ENCODE results near the gene TMEM132C.

DNA sequence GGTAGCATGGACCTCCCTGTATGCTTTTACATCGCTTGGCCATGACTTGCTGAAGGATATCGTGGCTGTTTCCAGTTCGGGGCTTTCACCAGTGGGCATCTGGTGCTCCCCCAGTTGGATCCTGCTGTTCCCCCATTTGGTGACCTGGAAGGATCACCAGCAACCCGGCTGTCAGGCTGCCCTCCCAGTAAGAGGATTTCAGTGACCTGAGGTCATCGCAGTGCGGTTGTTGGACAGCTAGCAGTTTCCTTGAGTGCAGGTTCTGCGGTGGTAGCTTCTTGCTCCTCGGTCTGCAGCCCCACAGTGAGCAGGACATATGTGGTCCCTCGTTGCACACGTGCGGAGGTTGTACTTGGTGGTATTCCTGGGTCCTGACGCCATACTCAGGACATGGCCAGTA is 58.7 kb downstream of the TMEM132C start:
- TF ChIP-seq, protein P1, sequence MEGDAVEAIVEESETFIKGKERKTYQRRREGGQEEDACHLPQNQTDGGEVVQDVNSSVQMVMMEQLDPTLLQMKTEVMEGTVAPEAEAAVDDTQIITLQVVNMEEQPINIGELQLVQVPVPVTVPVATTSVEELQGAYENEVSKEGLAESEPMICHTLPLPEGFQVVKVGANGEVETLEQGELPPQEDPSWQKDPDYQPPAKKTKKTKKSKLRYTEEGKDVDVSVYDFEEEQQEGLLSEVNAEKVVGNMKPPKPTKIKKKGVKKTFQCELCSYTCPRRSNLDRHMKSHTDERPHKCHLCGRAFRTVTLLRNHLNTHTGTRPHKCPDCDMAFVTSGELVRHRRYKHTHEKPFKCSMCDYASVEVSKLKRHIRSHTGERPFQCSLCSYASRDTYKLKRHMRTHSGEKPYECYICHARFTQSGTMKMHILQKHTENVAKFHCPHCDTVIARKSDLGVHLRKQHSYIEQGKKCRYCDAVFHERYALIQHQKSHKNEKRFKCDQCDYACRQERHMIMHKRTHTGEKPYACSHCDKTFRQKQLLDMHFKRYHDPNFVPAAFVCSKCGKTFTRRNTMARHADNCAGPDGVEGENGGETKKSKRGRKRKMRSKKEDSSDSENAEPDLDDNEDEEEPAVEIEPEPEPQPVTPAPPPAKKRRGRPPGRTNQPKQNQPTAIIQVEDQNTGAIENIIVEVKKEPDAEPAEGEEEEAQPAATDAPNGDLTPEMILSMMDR (IDR thresholded peaks at IDR 0.05) = no peak
- no peak for TF ChIP-seq ZFX (IDR thresholded peaks at IDR 0.05; ENCODE audit: borderline replicate concordance)
